C4-2B (cell line): ENCODE measurements around the gene REEP3.

Experiments
- CTCF ChIP-seq: fragments of 450-650 bp; conservative IDR thresholded peaks from 2 replicates; pipeline ENCODE4 v1.5.1; 2017; ENCODE audit warnings: mild to moderate bottlenecking
- ZFX ChIP-seq: fragments of 450-650 bp; IDR thresholded peaks from 2 replicates; pipeline ENCODE4 v1.6.1; 2017

- TF ChIP-seq CTCF: no peak
- TF ChIP-seq ZFX: no peak
These were observed 42.4 kb downstream of the REEP3 start for GRCh38 chr10:63563623-63564022.
